ENCODE data around the gene DTNBP1.

- TF ChIP-seq CTCF (IDR thresholded peaks at IDR 0.05; ENCODE audit: low read depth, low read length, poor library complexity, severe bottlenecking): no peak
- TF ChIP-seq EZH2phosphoT487 (IDR thresholded peaks at IDR 0.05; ENCODE audit: borderline replicate concordance, low read length): no peak
These were observed 179.8 kb downstream of the DTNBP1 start for GRCh38 chr6:15483060-15483459.
